Breast epithelium (tissue), 3 donors: ENCODE results near the gene OR13D1.

ENCODE experiments used
- CTCF ChIP-seq, 3 donors: fragments of 450-650 bp; IDR thresholded peaks; one replicate each; pipeline ENCODE4 v1.5.1; 2016 to 2017; ENCODE audit warnings: antibody characterized with exemption in 3 of 3, mild to moderate bottlenecking in 3 of 3, moderate library complexity in 3 of 3
- POLR2A ChIP-seq: fragments of 450-650 bp; IDR thresholded peaks from one replicate; pipeline ENCODE4 v1.6.1; 2016; ENCODE audit warnings: antibody characterized with exemption, mild to moderate bottlenecking, moderate library complexity
- POLR2AphosphoS5 ChIP-seq, 3 donors: sonication (generic); formaldehyde crosslinking; IDR thresholded peaks; one replicate each; pipeline ENCODE4 v1.6.1; 2017; ENCODE audit warnings: antibody characterized with exemption in 3 of 3

DNA sequence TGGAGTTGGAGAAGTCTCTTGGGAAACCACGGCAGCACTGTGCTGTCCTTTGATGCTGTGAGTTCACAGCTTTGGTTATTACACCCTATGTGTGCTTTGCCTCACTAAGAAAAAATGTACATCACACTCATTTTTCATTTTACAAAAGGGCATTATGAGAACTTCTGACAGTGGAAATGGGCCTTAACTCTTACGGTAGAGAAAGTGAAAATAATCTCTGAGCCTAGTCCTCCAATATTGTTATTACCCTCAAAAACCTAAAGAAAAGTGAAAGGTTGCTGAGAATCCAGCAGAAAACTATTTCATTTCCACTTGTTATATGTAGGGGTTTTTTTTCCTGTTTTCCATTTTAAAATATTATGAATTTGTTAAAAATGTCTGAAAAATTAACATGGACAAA is 8.2 kb upstream of the OR13D1 start:
- TF ChIP-seq CTCF (IDR thresholded peaks at IDR 0.05) (no peak), POLR2A (no peak), POLR2AphosphoS5 (IDR thresholded peaks at IDR 0.05) (no peak)
